ENCODE data around the gene ITGA6.

ITGA6 gene

GRCh38 chr2:172403881-172404468 lies 23.4 kb upstream of the ITGA6 start:
- H3K27me3 Mint-ChIP-seq: peaks cover 10% of the 10 kb centered on the region
- H3K4me3 Mint-ChIP-seq: no peak overlapping the region
- no peak for DNase-seq (ENCODE audit: low spot score in 2 of 2)
- no peaks in the 10 kb centered on the region for H3K4me1 Mint-ChIP-seq
- no peak overlapping the region for H3K27ac Mint-ChIP-seq (ENCODE audit: low read depth)
- no peaks in the 10 kb centered on the region for H3K9me3 Mint-ChIP-seq
- ATAC-seq (replicated peaks; ENCODE audit: extremely low read depth, poor library complexity, severe bottlenecking): no peak
- no peaks in the 10 kb centered on the region for H3K36me3 Mint-ChIP-seq (ENCODE audit: insufficient read depth)

- H3K27me3 Mint-ChIP-seq: peaks cover 10% of the 10 kb centered on the region
- H3K4me1 Mint-ChIP-seq: no peaks in the 10 kb centered on the region
- no peaks in the 10 kb centered on the region for H3K9me3 Mint-ChIP-seq
- H3K4me3 Mint-ChIP-seq: no peak overlapping the region
- H3K27ac Mint-ChIP-seq (ENCODE audit: low read depth): no peak overlapping the region
- ATAC-seq (replicated peaks; ENCODE audit: extremely low read depth, poor library complexity, severe bottlenecking): no peak
- no peaks in the 10 kb centered on the region for H3K36me3 Mint-ChIP-seq (ENCODE audit: insufficient read depth)
- no peak for DNase-seq (ENCODE audit: low spot score in 2 of 2)
Observed at GRCh38 chr2:172404824-172405223, 22.6 kb upstream of the ITGA6 start.

GRCh38 chr2:172405673-172406072 lies 21.7 kb upstream of the ITGA6 start:
- Mint-ChIP-seq H3K9me3 (no peaks in the 10 kb centered on the region), H3K27ac (ENCODE audit: low read depth) (no peak overlapping the region), H3K4me1 (no peaks in the 10 kb centered on the region), H3K27me3 (peaks cover 10% of the 10 kb centered on the region), H3K36me3 (ENCODE audit: insufficient read depth) (no peaks in the 10 kb centered on the region), H3K4me3 (no peak overlapping the region)
- DNase-seq (ENCODE audit: low spot score in 2 of 2) (no peak), ATAC-seq (replicated peaks; ENCODE audit: extremely low read depth, poor library complexity, severe bottlenecking) (no peak)

- DNase-seq (ENCODE audit: low spot score in 2 of 2): no peak
- no peaks in the 10 kb centered on the region for H3K36me3 Mint-ChIP-seq (ENCODE audit: insufficient read depth)
- H3K4me1 Mint-ChIP-seq: no peaks in the 10 kb centered on the region
- H3K4me3 Mint-ChIP-seq: no peak overlapping the region
- no peaks in the 10 kb centered on the region for H3K9me3 Mint-ChIP-seq
- no peak overlapping the region for H3K27ac Mint-ChIP-seq (ENCODE audit: low read depth)
- peaks cover 10% of the 10 kb centered on the region for H3K27me3 Mint-ChIP-seq
- no peak for ATAC-seq (replicated peaks; ENCODE audit: extremely low read depth, poor library complexity, severe bottlenecking)
Observed at GRCh38 chr2:172408143-172408766, 19.1 kb upstream of the ITGA6 start.

GRCh38 chr2:172409042-172409441 lies 18.3 kb upstream of the ITGA6 start:
- Mint-ChIP-seq H3K4me1 (no peaks in the 10 kb centered on the region), H3K4me3 (no peak overlapping the region), H3K27me3 (peaks cover 10% of the 10 kb centered on the region), H3K9me3 (no peaks in the 10 kb centered on the region), H3K36me3 (ENCODE audit: insufficient read depth) (no peaks in the 10 kb centered on the region), H3K27ac (ENCODE audit: low read depth) (no peak overlapping the region)
- ATAC-seq (replicated peaks; ENCODE audit: extremely low read depth, poor library complexity, severe bottlenecking) (no peak), DNase-seq (ENCODE audit: low spot score in 2 of 2) (no peak)

- Mint-ChIP-seq H3K4me1 (no peaks in the 10 kb centered on the region), H3K27me3 (peaks cover 4% of the 10 kb centered on the region), H3K36me3 (ENCODE audit: insufficient read depth) (no peaks in the 10 kb centered on the region), H3K9me3 (no peaks in the 10 kb centered on the region), H3K27ac (ENCODE audit: low read depth) (no peak overlapping the region), H3K4me3 (no peak overlapping the region)
- no peak for DNase-seq (ENCODE audit: low spot score in 2 of 2)
- ATAC-seq (replicated peaks; ENCODE audit: extremely low read depth, poor library complexity, severe bottlenecking): no peak
Observed at GRCh38 chr2:172412984-172413492, 14.3 kb upstream of the ITGA6 start.

GRCh38 chr2:172415157-172415864 lies 12.1 kb upstream of the ITGA6 start:
- Mint-ChIP-seq H3K27ac (ENCODE audit: low read depth) (no peak overlapping the region), H3K4me3 (no peak overlapping the region), H3K27me3 (peaks cover 12% of the 10 kb centered on the region), H3K4me1 (no peaks in the 10 kb centered on the region), H3K9me3 (no peaks in the 10 kb centered on the region), H3K36me3 (ENCODE audit: insufficient read depth) (no peaks in the 10 kb centered on the region)
- DNase-seq (ENCODE audit: low spot score in 2 of 2) (no peak), ATAC-seq (replicated peaks; ENCODE audit: extremely low read depth, poor library complexity, severe bottlenecking) (no peak)

- H3K27me3 Mint-ChIP-seq: peaks cover 13% of the 10 kb centered on the region
- H3K4me1 Mint-ChIP-seq: no peaks in the 10 kb centered on the region
- ATAC-seq (replicated peaks; ENCODE audit: extremely low read depth, poor library complexity, severe bottlenecking) (no peak), DNase-seq (ENCODE audit: low spot score in 2 of 2) (no peak)
- H3K27ac Mint-ChIP-seq (ENCODE audit: low read depth): no peak overlapping the region
- no peaks in the 10 kb centered on the region for H3K9me3 Mint-ChIP-seq
- H3K36me3 Mint-ChIP-seq (ENCODE audit: insufficient read depth): no peaks in the 10 kb centered on the region
- no peak overlapping the region for H3K4me3 Mint-ChIP-seq
Observed at GRCh38 chr2:172415865-172416183, 11.6 kb upstream of the ITGA6 start.

GRCh38 chr2:172416447-172417058 lies 10.8 kb upstream of the ITGA6 start:
- Mint-ChIP-seq H3K27ac (ENCODE audit: low read depth) (no peak overlapping the region), H3K4me3 (no peak overlapping the region), H3K36me3 (ENCODE audit: insufficient read depth) (no peaks in the 10 kb centered on the region), H3K27me3 (peaks cover 20% of the 10 kb centered on the region), H3K9me3 (no peaks in the 10 kb centered on the region), H3K4me1 (no peaks in the 10 kb centered on the region)
- ATAC-seq (replicated peaks; ENCODE audit: extremely low read depth, poor library complexity, severe bottlenecking) (no peak), DNase-seq (ENCODE audit: low spot score in 2 of 2) (no peak)

GRCh38 chr2:172420216-172420615 lies 7.2 kb upstream of the ITGA6 start:
- ATAC-seq (replicated peaks; ENCODE audit: extremely low read depth, poor library complexity, severe bottlenecking): no peak
- Mint-ChIP-seq H3K27me3 (peaks cover 21% of the 10 kb centered on the region), H3K4me3 (no peak overlapping the region), H3K9me3 (no peaks in the 10 kb centered on the region), H3K36me3 (ENCODE audit: insufficient read depth) (peaks cover 2% of the 10 kb centered on the region), H3K27ac (ENCODE audit: low read depth) (no peak overlapping the region), H3K4me1 (no peaks in the 10 kb centered on the region)
- DNase-seq (ENCODE audit: low spot score in 2 of 2): no peak

- Mint-ChIP-seq H3K9me3 (no peaks in the 10 kb centered on the region), H3K4me3 (no peak overlapping the region)
- ATAC-seq (replicated peaks; ENCODE audit: extremely low read depth, poor library complexity, severe bottlenecking): no peak
Observed at GRCh38 chr2:172423160-172423559, 4.2 kb upstream of the ITGA6 start.

GRCh38 chr2:172425336-172425735 lies 2.0 kb upstream of the ITGA6 start:
- no peaks in the 10 kb centered on the region for H3K9me3 Mint-ChIP-seq
- no peak for ATAC-seq (replicated peaks; ENCODE audit: extremely low read depth, poor library complexity, severe bottlenecking)
- peaks cover 12% of the 10 kb centered on the region for H3K36me3 Mint-ChIP-seq (ENCODE audit: insufficient read depth)
- H3K27ac Mint-ChIP-seq (ENCODE audit: low read depth): peak overlapping the region; percentile 14
- H3K4me3 Mint-ChIP-seq: no peak overlapping the region
- peaks cover 10% of the 10 kb centered on the region for H3K27me3 Mint-ChIP-seq
- H3K4me1 Mint-ChIP-seq: peaks cover 23% of the 10 kb centered on the region
- no peak for DNase-seq (ENCODE audit: low spot score in 2 of 2)

More at GRCh38 chr2:172423160-172423559, 4.2 kb upstream of the ITGA6 start:
- no peak for DNase-seq (ENCODE audit: low spot score in 2 of 2)
- Mint-ChIP-seq H3K4me1 (peaks cover 6% of the 10 kb centered on the region), H3K36me3 (ENCODE audit: insufficient read depth) (peaks cover 5% of the 10 kb centered on the region), H3K27ac (ENCODE audit: low read depth) (no peak overlapping the region), H3K27me3 (peaks cover 19% of the 10 kb centered on the region)

Measured in central memory CD8-positive, alpha-beta T cell (primary cell).